ENCODE data around the gene NDRG3. TPM values are rescaled to one million over a fixed set of nuclear protein-coding genes. Genes with fewer than 3 reads are reported as not detected.
A peak's percentile ranks its signal among the peaks of the same experiment; 100 is the strongest.

Gene NDRG3
- total and polyA plus RNA-seq, 2 of the 8 experiments (the other 6 are each of a cell fraction or from before 2014, with no cell fraction given) = 25.7 to 32.3 TPM

- no peak overlapping the region for H4K91ac ChIP-seq (replicated peaks; ENCODE audit: insufficient read length, low read length)
- DNase-seq (ENCODE audit: low read depth in 1 of 2, low spot score in 2 of 2) (no peak), FAIRE-seq (no peak)
- no peak overlapping the region for H2BK15ac ChIP-seq (ENCODE audit: low read length)
- H3K27ac ChIP-seq (ENCODE audit: low read depth, low read length) = no peak overlapping the region
- no peaks in the 10 kb centered on the region for H3K9me3 ChIP-seq (ENCODE audit: insufficient read depth in 2 of 2, low read depth in 1 of 2, low read length in 1 of 2)
- no peaks in the 10 kb centered on the region for H3K79me2 ChIP-seq (ENCODE audit: control insufficient read depth in 1 of 2, insufficient read depth in 2 of 2, low read length in 2 of 2)
- H2AFZ ChIP-seq (ENCODE audit: low read length) = peak overlapping the region; percentile 90; the same call in 1 of the 2 replicates
- H3K4me3 ChIP-seq (ENCODE audit: extremely low read depth in 1 of 4, insufficient read depth in 2 of 4, low read depth in 3 of 4, low read length in 4 of 4) = no peak overlapping the region
- H3K56ac ChIP-seq (replicated peaks; ENCODE audit: insufficient read length, low read depth, low read length) = no peak overlapping the region
- no peak overlapping the region for H3K14ac ChIP-seq (ENCODE audit: insufficient read length)
- no peak overlapping the region for H4K5ac ChIP-seq (ENCODE audit: insufficient read length, low read depth, low read length)
- H2AK5ac ChIP-seq (ENCODE audit: low read depth, low read length) = no peak overlapping the region
- 0 out of 2 replicates have a peak overlapping the region, but pooled peaks have one; percentile 9 for H2BK5ac ChIP-seq (ENCODE audit: low read depth, low read length)
- H2BK12ac ChIP-seq (ENCODE audit: low read depth, low read length) = no peak overlapping the region
- no peaks in the 10 kb centered on the region for H3K79me1 ChIP-seq (ENCODE audit: low read depth, low read length)
- H3K4me2 ChIP-seq (ENCODE audit: insufficient read depth in 1 of 2, low read depth in 2 of 2, low read length in 2 of 2) = no peak overlapping the region
- H3K23me2 ChIP-seq (ENCODE audit: low read depth, low read length) = no peaks in the 10 kb centered on the region; the same call in 1 of the 2 replicates
- no peak overlapping the region for H3K18ac ChIP-seq (ENCODE audit: extremely low read depth, low read length)
- TF ChIP-seq ASH2L (IDR thresholded peaks at IDR 0.05; ENCODE audit: low read length) (peak; percentile 67), CEBPB (IDR thresholded peaks at IDR 0.05; ENCODE audit: low read depth, low read length) (no peak), SP2 (IDR thresholded peaks at IDR 0.05; ENCODE audit: low read length) (no peak), RAD21 (IDR thresholded peaks at IDR 0.05 in 1 of 2, conservative IDR thresholded peaks at IDR 0.05 in 1 of 2; ENCODE audit: low read depth in 2 of 2, low read length in 2 of 2) (0 out of 4 replicates have a peak, but pooled peaks of 1 of the 2 experiments have one; percentile 12), BACH1 (IDR thresholded peaks at IDR 0.05; ENCODE audit: low read length) (no peak)
- H3K23ac ChIP-seq (ENCODE audit: insufficient read length) = no peak overlapping the region
- no peak overlapping the region; a peak in 2 of 7 replicates for H3K9ac ChIP-seq (replicated peaks in 1 of 4; ENCODE audit: extremely low read depth in 1 of 4, low read depth in 3 of 4, low read length in 3 of 4)
- no peak overlapping the region for H3K4ac ChIP-seq (replicated peaks; ENCODE audit: insufficient read length, low read depth, low read length)
- POLR2A ChIA-PET (ENCODE audit: partially characterized antibody) = interaction anchor here (1.2 to 1.6 kb wide), 3 partner anchors 10 to 54 kb away, joined by 3 to 5 read pairs (median 5); no protein-coding TSS in a partner anchor
- no peaks in the 10 kb centered on the region for H3K27me3 ChIP-seq (replicated peaks in 1 of 4; ENCODE audit: control insufficient read depth in 3 of 4, extremely low read depth in 1 of 4, insufficient read depth in 3 of 4, low read length in 3 of 4)
- H2BK120ac ChIP-seq (replicated peaks; ENCODE audit: low read depth, low read length) = no peak overlapping the region
- CTCF ChIA-PET (ENCODE audit: partially characterized antibody) = interaction anchor here (0.7 to 3.7 kb wide), 8 partner anchors 9 to 105 kb away, joined by 3 to 30 read pairs (median 3); no protein-coding TSS in a partner anchor
- H3K36me3 ChIP-seq (ENCODE audit: control insufficient read depth in 2 of 4, insufficient read depth in 4 of 4, low read length in 3 of 4) = no peaks in the 10 kb centered on the region
- 83% methylated on average over 14 of the region's 14 CpGs; no CpG with 5 or more reads in 1 of the 2 experiments for WGBS, 2 experiments (ENCODE audit: extremely low coverage in 1 of 2, insufficient coverage in 1 of 2, insufficient read length in 1 of 2, insufficient replicate concordance in 2 of 2, low coverage in 1 of 2, low lambda C conversion rate in 2 of 2, missing lambda C conversion rate in 1 of 2)
- peaks cover 0 to 4% (median 1%) of the 10 kb centered on the region in 4 experiments; a peak in 3 of 7 replicates for H3K4me1 ChIP-seq (replicated peaks in 1 of 4; ENCODE audit: control insufficient read depth in 3 of 4, insufficient read depth in 4 of 4, low read length in 3 of 4)
- peak overlapping the region; percentile 71; the same call in 1 of the 2 replicates for H4K8ac ChIP-seq (ENCODE audit: extremely low read depth, insufficient read depth, low read length)
- H2BK20ac ChIP-seq (ENCODE audit: low read length) = no peak overlapping the region
- no peaks in the 10 kb centered on the region for H4K20me1 ChIP-seq (replicated peaks in 1 of 2; ENCODE audit: control insufficient read depth in 1 of 2, insufficient read depth in 2 of 2, low read length in 2 of 2)
Measured at GRCh38 chr20:36624068-36624943, 121.6 kb downstream of the NDRG3 start.

Measured in H1 (cell line).